ENCODE results near the gene HBZ.

DNA sequence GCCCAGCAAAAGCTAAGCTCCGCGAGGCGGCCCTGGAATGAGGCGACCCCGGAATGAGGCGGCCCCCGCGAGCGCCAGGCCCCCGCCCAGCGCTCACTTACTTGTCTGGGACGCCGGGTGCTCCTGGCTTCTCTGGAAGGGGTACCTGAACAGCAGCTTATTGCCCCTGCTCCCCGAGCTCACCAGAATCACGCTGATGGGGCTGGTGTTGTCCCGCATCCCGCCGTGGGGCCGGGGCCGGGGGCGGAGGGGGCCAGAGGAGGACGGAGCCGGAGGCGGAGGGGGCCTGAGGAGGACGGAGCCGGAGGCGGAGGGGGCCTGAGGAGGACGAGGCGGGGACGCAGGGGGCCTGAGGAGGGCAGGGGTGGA is 14.4 kb upstream of the HBZ start:
- no peak for TF ChIP-seq EZH2phosphoT487 (IDR thresholded peaks at IDR 0.05; ENCODE audit: borderline replicate concordance, low read depth, low read length)
- TF ChIP-seq, protein P1, sequence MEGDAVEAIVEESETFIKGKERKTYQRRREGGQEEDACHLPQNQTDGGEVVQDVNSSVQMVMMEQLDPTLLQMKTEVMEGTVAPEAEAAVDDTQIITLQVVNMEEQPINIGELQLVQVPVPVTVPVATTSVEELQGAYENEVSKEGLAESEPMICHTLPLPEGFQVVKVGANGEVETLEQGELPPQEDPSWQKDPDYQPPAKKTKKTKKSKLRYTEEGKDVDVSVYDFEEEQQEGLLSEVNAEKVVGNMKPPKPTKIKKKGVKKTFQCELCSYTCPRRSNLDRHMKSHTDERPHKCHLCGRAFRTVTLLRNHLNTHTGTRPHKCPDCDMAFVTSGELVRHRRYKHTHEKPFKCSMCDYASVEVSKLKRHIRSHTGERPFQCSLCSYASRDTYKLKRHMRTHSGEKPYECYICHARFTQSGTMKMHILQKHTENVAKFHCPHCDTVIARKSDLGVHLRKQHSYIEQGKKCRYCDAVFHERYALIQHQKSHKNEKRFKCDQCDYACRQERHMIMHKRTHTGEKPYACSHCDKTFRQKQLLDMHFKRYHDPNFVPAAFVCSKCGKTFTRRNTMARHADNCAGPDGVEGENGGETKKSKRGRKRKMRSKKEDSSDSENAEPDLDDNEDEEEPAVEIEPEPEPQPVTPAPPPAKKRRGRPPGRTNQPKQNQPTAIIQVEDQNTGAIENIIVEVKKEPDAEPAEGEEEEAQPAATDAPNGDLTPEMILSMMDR (conservative IDR thresholded peaks at IDR 0.05; ENCODE audit: low read length) = no peak

All from OCI-LY7 (cell line).